ENCODE results near the gene PCDHB13. TPM values are rescaled to one million over a fixed set of nuclear protein-coding genes. Genes with fewer than 3 reads are reported as not detected.

The PCDHB13 gene
- total RNA-seq, 2 experiments from 2014 or later = not detected

DNA sequence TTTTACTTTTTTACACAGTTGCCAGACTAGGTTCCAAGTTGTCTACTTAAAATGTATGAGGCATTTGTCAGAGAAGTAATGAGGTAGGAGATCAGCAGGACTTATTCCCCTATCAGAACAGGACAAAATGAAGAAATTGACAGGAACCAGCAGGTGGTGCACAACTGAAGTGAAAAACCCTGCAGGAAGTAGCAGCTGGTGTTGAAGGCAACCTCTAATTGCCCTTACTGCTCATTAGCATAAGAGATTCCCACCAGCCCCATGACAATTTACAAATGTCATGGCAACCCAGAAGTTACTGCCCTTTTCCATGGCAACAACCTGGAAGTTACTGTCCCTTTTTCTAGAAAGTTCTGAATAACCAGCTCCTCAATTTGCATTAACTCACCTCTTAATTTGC lies 36.9 kb downstream of the PCDHB13 start:
- Histone ChIP-seq H3K27ac (ENCODE audit: low read depth in 1 of 2, low read length in 2 of 2) (no peak overlapping the region), H3K9me3 (ENCODE audit: control insufficient read depth in 1 of 2, insufficient read depth in 1 of 2, low read length in 2 of 2) (peaks cover 23 to 85% of the 10 kb centered on the region in 2 experiments), H3K27me3 (ENCODE audit: control insufficient read depth in 1 of 2, insufficient read depth in 2 of 2, low read length in 2 of 2) (peaks cover 5 to 6% of the 10 kb centered on the region in 2 experiments), H3K36me3 (ENCODE audit: insufficient read depth, low read length) (no peaks in the 10 kb centered on the region), H3K4me3 (ENCODE audit: low read length) (no peak overlapping the region), H3K4me1 (ENCODE audit: insufficient read depth, low read length) (no peaks in the 10 kb centered on the region)
- intact Hi-C loops (cut with DNase I, micrococcal nuclease) = no loop called here
- ChIA-PET CTCF (no interaction called here), POLR2A (no interaction called here)
- TF ChIP-seq, protein P1, sequence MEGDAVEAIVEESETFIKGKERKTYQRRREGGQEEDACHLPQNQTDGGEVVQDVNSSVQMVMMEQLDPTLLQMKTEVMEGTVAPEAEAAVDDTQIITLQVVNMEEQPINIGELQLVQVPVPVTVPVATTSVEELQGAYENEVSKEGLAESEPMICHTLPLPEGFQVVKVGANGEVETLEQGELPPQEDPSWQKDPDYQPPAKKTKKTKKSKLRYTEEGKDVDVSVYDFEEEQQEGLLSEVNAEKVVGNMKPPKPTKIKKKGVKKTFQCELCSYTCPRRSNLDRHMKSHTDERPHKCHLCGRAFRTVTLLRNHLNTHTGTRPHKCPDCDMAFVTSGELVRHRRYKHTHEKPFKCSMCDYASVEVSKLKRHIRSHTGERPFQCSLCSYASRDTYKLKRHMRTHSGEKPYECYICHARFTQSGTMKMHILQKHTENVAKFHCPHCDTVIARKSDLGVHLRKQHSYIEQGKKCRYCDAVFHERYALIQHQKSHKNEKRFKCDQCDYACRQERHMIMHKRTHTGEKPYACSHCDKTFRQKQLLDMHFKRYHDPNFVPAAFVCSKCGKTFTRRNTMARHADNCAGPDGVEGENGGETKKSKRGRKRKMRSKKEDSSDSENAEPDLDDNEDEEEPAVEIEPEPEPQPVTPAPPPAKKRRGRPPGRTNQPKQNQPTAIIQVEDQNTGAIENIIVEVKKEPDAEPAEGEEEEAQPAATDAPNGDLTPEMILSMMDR (IDR thresholded peaks at IDR 0.05) = no peak
- Mint-ChIP-seq H3K27ac (no peak overlapping the region), H3K27me3 (peaks cover 13% of the 10 kb centered on the region), H3K36me3 (ENCODE audit: low read depth) (peaks cover 31% of the 10 kb centered on the region), H3K4me1 (ENCODE audit: low read depth) (no peaks in the 10 kb centered on the region), H3K4me3 (no peak overlapping the region), H3K9me3 (peaks cover 17% of the 10 kb centered on the region)
- ATAC-seq (ENCODE audit: poor library complexity) (no peak), DNase-seq (no peak)

GRCh38 chr5:141258464-141258863 lies 44.7 kb downstream of the PCDHB13 start:
- Mint-ChIP-seq H3K4me1 (ENCODE audit: low read depth) (no peaks in the 10 kb centered on the region), H3K27me3 (no peaks in the 10 kb centered on the region), H3K9me3 (peaks cover 16% of the 10 kb centered on the region), H3K27ac (no peak overlapping the region), H3K4me3 (no peak overlapping the region), H3K36me3 (ENCODE audit: low read depth) (peaks cover 73% of the 10 kb centered on the region)
- H3K27me3 ChIP-seq (ENCODE audit: control insufficient read depth in 1 of 2, insufficient read depth in 2 of 2, low read length in 2 of 2) = no peaks in the 10 kb centered on the region
- H3K9me3 ChIP-seq (ENCODE audit: control insufficient read depth in 1 of 2, insufficient read depth in 1 of 2, low read length in 2 of 2) = peaks cover 29 to 99% of the 10 kb centered on the region in 2 experiments
- DNase-seq = no peak
- ATAC-seq (ENCODE audit: poor library complexity) = no peak
- no peak overlapping the region for H3K27ac ChIP-seq (ENCODE audit: low read depth in 1 of 2, low read length in 2 of 2)
- POLR2A ChIA-PET = no interaction called here
- H3K4me1 ChIP-seq (ENCODE audit: insufficient read depth, low read length) = no peaks in the 10 kb centered on the region
- TF ChIP-seq, protein P1 (IDR thresholded peaks at IDR 0.05) = no peak
- no peak overlapping the region for H3K4me3 ChIP-seq (ENCODE audit: low read length)
- CTCF ChIA-PET = no interaction called here
- intact Hi-C loops (cut with DNase I, micrococcal nuclease) = no loop called here
- H3K36me3 ChIP-seq (ENCODE audit: insufficient read depth, low read length) = no peaks in the 10 kb centered on the region

DNA sequence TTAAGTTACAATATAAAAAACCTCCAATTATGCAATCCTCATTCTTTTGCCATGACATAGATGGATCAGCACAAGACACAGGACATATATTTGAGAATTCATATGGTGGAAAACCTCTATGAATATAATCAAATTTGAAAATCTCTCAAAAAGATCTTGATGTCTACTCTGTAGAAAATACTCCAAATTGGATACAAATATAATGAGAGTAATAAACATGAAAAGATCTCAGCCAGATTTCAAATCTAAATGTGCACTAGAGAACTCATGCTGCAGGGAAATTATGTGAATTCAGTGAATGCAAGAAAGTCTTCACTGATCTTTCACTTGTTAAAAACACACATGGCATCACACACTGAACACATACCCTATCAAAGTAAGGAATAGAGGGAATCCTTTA lies 45.2 kb downstream of the PCDHB13 start:
- DNase-seq = no peak
- Histone ChIP-seq H3K9me3 (ENCODE audit: control insufficient read depth in 1 of 2, insufficient read depth in 1 of 2, low read length in 2 of 2) (peaks cover 34 to 99% of the 10 kb centered on the region in 2 experiments), H3K27ac (ENCODE audit: low read depth in 1 of 2, low read length in 2 of 2) (no peak overlapping the region), H3K4me3 (ENCODE audit: low read length) (no peak overlapping the region), H3K4me1 (ENCODE audit: insufficient read depth, low read length) (no peaks in the 10 kb centered on the region), H3K36me3 (ENCODE audit: insufficient read depth, low read length) (no peaks in the 10 kb centered on the region), H3K27me3 (ENCODE audit: control insufficient read depth in 1 of 2, insufficient read depth in 2 of 2, low read length in 2 of 2) (no peaks in the 10 kb centered on the region)
- no peak for ATAC-seq (ENCODE audit: poor library complexity)
- peaks cover 77% of the 10 kb centered on the region for H3K36me3 Mint-ChIP-seq (ENCODE audit: low read depth)
- intact Hi-C loops (cut with DNase I, micrococcal nuclease) = no loop called here
- CTCF ChIA-PET = no interaction called here
- POLR2A ChIA-PET = no interaction called here
- H3K27ac Mint-ChIP-seq = no peak overlapping the region
- peaks cover 17% of the 10 kb centered on the region for H3K9me3 Mint-ChIP-seq
- no peaks in the 10 kb centered on the region for H3K27me3 Mint-ChIP-seq
- no peak overlapping the region for H3K4me3 Mint-ChIP-seq
- H3K4me1 Mint-ChIP-seq (ENCODE audit: low read depth) = no peaks in the 10 kb centered on the region
- TF ChIP-seq, protein P1 (IDR thresholded peaks at IDR 0.05) = no peak
